SK-N-SH (cell line): ENCODE measurements around the gene TJP1.

ENCODE experiments used
- EP300 ChIP-seq, 2 experiments: IDR thresholded peaks; 2 replicates each; pipeline versions ENCODE4 v1.4.0 to v1.6.1; 2012; ENCODE audit warnings: borderline replicate concordance in 1 of 2, low read depth in 1 of 2, low read length in 1 of 2
- EZH2phosphoT487 ChIP-seq: fragments of 200-600 bp; sonication (generic); IDR thresholded peaks from 2 replicates; pipeline ENCODE4 v1.6.1; 2017; ENCODE audit warnings: low read depth, mixed run types, mild to moderate bottlenecking, antibody characterized with exemption, moderate library complexity, borderline replicate concordance
- GABPA ChIP-seq: IDR thresholded peaks from 2 replicates; pipeline ENCODE4 v1.4.0; 2012; ENCODE audit warnings: low read depth, mild to moderate bottlenecking
- MXI1 ChIP-seq: IDR thresholded peaks from 2 replicates; pipeline ENCODE4 v1.6.1; 2012; ENCODE audit warnings: mild to moderate bottlenecking, low read depth, low read length, improper control_type of control experiment
- NRF1 ChIP-seq: IDR thresholded peaks from 2 replicates; pipeline ENCODE4 v1.6.1; 2012; ENCODE audit warnings: low read depth, mild to moderate bottlenecking, low read length
- POLR2AphosphoS5 ChIP-seq: IDR thresholded peaks from 2 replicates; pipeline ENCODE4 v1.6.1; 2012; ENCODE audit warnings: low read depth, low read length
- RAD21 ChIP-seq: IDR thresholded peaks from 2 replicates; pipeline ENCODE4 v1.6.1; 2012; ENCODE audit warnings: mild to moderate bottlenecking, low read length
- RFX5 ChIP-seq: IDR thresholded peaks from 2 replicates; pipeline ENCODE4 v1.6.1; 2012; ENCODE audit warnings: mild to moderate bottlenecking, improper control_type of control experiment, low read length
- SIN3A ChIP-seq: IDR thresholded peaks from 2 replicates; pipeline ENCODE4 v1.6.1; 2012; ENCODE audit warnings: low read depth, mild to moderate bottlenecking, low read length, moderate library complexity, borderline replicate concordance
- TF ChIP-seq, protein P1 (sequence below): fragments of 200-600 bp; sonication (generic); IDR thresholded peaks from 2 replicates; pipeline ENCODE4 v1.6.1; 2017; ENCODE audit warnings: antibody characterized with exemption, mild to moderate bottlenecking, moderate library complexity
- TF ChIP-seq, protein P2 (sequence below): IDR thresholded peaks from 2 replicates; pipeline ENCODE4 v1.4.0; 2012; ENCODE audit warnings: low read depth, borderline replicate concordance
- TF ChIP-seq, protein P3 (sequence below): IDR thresholded peaks from 2 replicates; pipeline ENCODE4 v1.6.1; 2012; ENCODE audit warnings: mild to moderate bottlenecking, low read depth, low read length, moderate library complexity

DNA sequence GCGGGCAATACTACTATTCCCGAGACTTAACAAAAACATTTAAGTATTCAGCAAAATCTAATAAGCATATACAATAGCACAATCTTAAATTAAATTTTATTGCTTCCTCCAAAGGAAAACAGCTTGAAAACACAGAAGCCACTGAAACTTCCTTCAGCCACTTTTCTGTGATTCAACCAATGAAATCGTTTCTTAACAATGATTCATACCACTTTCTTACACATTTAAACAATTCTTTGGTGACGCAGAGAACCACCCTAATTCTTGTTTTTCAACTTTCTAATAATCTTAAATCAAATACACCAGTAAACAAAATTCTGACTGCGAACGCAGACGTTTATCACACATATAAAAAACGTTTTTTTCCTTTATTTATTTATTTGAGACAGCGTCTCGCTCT lies 4.1 kb downstream of the TJP1 start:
- TF ChIP-seq, protein P1, sequence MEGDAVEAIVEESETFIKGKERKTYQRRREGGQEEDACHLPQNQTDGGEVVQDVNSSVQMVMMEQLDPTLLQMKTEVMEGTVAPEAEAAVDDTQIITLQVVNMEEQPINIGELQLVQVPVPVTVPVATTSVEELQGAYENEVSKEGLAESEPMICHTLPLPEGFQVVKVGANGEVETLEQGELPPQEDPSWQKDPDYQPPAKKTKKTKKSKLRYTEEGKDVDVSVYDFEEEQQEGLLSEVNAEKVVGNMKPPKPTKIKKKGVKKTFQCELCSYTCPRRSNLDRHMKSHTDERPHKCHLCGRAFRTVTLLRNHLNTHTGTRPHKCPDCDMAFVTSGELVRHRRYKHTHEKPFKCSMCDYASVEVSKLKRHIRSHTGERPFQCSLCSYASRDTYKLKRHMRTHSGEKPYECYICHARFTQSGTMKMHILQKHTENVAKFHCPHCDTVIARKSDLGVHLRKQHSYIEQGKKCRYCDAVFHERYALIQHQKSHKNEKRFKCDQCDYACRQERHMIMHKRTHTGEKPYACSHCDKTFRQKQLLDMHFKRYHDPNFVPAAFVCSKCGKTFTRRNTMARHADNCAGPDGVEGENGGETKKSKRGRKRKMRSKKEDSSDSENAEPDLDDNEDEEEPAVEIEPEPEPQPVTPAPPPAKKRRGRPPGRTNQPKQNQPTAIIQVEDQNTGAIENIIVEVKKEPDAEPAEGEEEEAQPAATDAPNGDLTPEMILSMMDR = no peak
- no peak for TF ChIP-seq EZH2phosphoT487
- TF ChIP-seq, protein P2, sequence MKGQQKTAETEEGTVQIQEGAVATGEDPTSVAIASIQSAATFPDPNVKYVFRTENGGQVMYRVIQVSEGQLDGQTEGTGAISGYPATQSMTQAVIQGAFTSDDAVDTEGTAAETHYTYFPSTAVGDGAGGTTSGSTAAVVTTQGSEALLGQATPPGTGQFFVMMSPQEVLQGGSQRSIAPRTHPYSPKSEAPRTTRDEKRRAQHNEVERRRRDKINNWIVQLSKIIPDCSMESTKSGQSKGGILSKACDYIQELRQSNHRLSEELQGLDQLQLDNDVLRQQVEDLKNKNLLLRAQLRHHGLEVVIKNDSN = no peak
- TF ChIP-seq GABPA = no peak
- no peak for TF ChIP-seq RFX5
- no peak for TF ChIP-seq POLR2AphosphoS5
- TF ChIP-seq SIN3A = no peak
- TF ChIP-seq NRF1 = no peak
- no peak for TF ChIP-seq RAD21
- TF ChIP-seq, protein P3, sequence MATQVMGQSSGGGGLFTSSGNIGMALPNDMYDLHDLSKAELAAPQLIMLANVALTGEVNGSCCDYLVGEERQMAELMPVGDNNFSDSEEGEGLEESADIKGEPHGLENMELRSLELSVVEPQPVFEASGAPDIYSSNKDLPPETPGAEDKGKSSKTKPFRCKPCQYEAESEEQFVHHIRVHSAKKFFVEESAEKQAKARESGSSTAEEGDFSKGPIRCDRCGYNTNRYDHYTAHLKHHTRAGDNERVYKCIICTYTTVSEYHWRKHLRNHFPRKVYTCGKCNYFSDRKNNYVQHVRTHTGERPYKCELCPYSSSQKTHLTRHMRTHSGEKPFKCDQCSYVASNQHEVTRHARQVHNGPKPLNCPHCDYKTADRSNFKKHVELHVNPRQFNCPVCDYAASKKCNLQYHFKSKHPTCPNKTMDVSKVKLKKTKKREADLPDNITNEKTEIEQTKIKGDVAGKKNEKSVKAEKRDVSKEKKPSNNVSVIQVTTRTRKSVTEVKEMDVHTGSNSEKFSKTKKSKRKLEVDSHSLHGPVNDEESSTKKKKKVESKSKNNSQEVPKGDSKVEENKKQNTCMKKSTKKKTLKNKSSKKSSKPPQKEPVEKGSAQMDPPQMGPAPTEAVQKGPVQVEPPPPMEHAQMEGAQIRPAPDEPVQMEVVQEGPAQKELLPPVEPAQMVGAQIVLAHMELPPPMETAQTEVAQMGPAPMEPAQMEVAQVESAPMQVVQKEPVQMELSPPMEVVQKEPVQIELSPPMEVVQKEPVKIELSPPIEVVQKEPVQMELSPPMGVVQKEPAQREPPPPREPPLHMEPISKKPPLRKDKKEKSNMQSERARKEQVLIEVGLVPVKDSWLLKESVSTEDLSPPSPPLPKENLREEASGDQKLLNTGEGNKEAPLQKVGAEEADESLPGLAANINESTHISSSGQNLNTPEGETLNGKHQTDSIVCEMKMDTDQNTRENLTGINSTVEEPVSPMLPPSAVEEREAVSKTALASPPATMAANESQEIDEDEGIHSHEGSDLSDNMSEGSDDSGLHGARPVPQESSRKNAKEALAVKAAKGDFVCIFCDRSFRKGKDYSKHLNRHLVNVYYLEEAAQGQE = no peak
- TF ChIP-seq MXI1 = no peak
- no peak for TF ChIP-seq EP300 (IDR thresholded peaks at IDR 0.05; ENCODE audit: borderline replicate concordance in 1 of 2, low read depth in 1 of 2, low read length in 1 of 2)
